Transverse colon (tissue), 4 donors: Measurements from ENCODE around the gene KCP. TPM values are rescaled to one million over a fixed set of nuclear protein-coding genes. Genes with fewer than 3 reads are reported as not detected.
"Not testable (repeated sequence)": the region's sequence is repeated elsewhere in the genome, so short reads cannot be mapped to it uniquely, and the experiment has no call there.

Source experiments
- DNase-seq: peaks from one replicate; pipeline ENCODE4 v3.0.0-alpha.2; 2019
- H3K27ac ChIP-seq, 4 donors: fragments of 200-600 bp; sonication (generic); 2 replicates each; pipeline ENCODE4 v1.5.1; 2016 to 2018; ENCODE audit warnings: inconsistent platforms in 4 of 4
- H3K27me3 ChIP-seq: fragments of 200-600 bp; sonication (generic); 2 replicates; pipeline ENCODE4 v1.5.1; 2017; ENCODE audit warnings: inconsistent platforms
- H3K36me3 ChIP-seq, 4 donors: fragments of 200-600 bp; sonication (generic); 2 replicates each; pipeline ENCODE4 v1.5.1; 2017 to 2019; ENCODE audit warnings: inconsistent platforms in 4 of 4
- H3K4me1 ChIP-seq, 4 donors: fragments of 200-600 bp; sonication (generic); 2 replicates each; pipeline ENCODE4 v1.5.1; 2017 to 2020; ENCODE audit warnings: inconsistent platforms in 4 of 4
- H3K4me3 ChIP-seq, 4 donors: fragments of 200-600 bp; sonication (generic); 1 replicate in 1 of 4; 2 replicates in 3 of 4; pipeline versions ENCODE4 v1.5.1 to v1.6.1; 2017 to 2019; ENCODE audit warnings: inconsistent platforms in 4 of 4
- H3K9me3 ChIP-seq, 2 donors: fragments of 200-600 bp; sonication (generic); 2 replicates each; pipeline ENCODE4 v1.5.1; 2017 to 2019; ENCODE audit warnings: inconsistent platforms in 2 of 2
- CTCF ChIP-seq, 5 experiments: fragments of 200-600 bp in 3 of 5; fragments of 450-650 bp in 2 of 5; sonication (generic) in 3 of 5; IDR thresholded peaks; 1 replicate in 2 of 5; 2 replicates in 3 of 5; pipeline ENCODE4 v1.5.1; 2016 to 2017; ENCODE audit warnings: antibody characterized with exemption in 5 of 5, inconsistent platforms in 3 of 5, mild to moderate bottlenecking in 2 of 5, moderate library complexity in 1 of 5
- EP300 ChIP-seq: sonication (generic); formaldehyde crosslinking; IDR thresholded peaks from one replicate; pipeline ENCODE4 v1.6.1; 2017; ENCODE audit warnings: antibody characterized with exemption, low read depth
- POLR2A ChIP-seq: fragments of 450-650 bp; IDR thresholded peaks from one replicate; pipeline ENCODE4 v1.6.1; 2016; ENCODE audit warnings: antibody characterized with exemption, mild to moderate bottlenecking, moderate library complexity
- POLR2AphosphoS5 ChIP-seq, 3 donors: sonication (generic); formaldehyde crosslinking; IDR thresholded peaks; one replicate each; pipeline ENCODE4 v1.6.1; 2016; ENCODE audit warnings: antibody characterized with exemption in 3 of 3
- WGBS, 2 donors: methylation state at CpG; one replicate each; pipeline ENCODE4 v1.1.5; 2018; ENCODE audit warnings: low coverage in 1 of 2; 5-methylcytosine and 5-hydroxymethylcytosine counted together
- in situ Hi-C, 4 donors: fragments of 200-750 bp; cut with MboI; loops; one replicate each; pipeline versions ENCODE4 v1.15.0 to v1.15.1; 2017; ENCODE audit warnings: low sequenced_read_pairs in 3 of 4, low pct_ligation_motif_present in 1 of 4, low pct_unique_long_range_greater_than_20kb in 1 of 4
- intact Hi-C: fragments of 100-400 bp; cut with DNase I; formaldehyde crosslinking; loops from one replicate; pipeline ENCODE4 v1.15.1; 2023; ENCODE audit warnings: low total_unique reads
- total RNA-seq, 4 donors: library from RNA; depleted of rRNA; stranded (reverse); fragments of >200 nt; gene quantifications; one replicate each; pipeline ENCODE4 v1.1.0, GENCODE V29; 2016

The KCP gene
- total RNA-seq, 4 donors from 2014 or later: 0.32 to 0.75 (median 0.68) TPM; not detected in 1

- TF ChIP-seq EP300 (no peak), POLR2A (no peak), POLR2AphosphoS5 (IDR thresholded peaks at IDR 0.05) (no peak)
- in situ Hi-C loops: no loop called here
- H3K27me3 ChIP-seq: peaks cover 49% of the 10 kb centered on the region
- no peak for DNase-seq
- H3K36me3 ChIP-seq: no peaks in the 10 kb centered on the region
- H3K4me1 ChIP-seq: peaks cover 0 to 24% (median 18%) of the 10 kb centered on the region in 4 donors
- 62% methylated on average over 65 of the region's 69 CpGs; no CpG with 5 or more reads in 1 of the 2 donors for WGBS, 2 donors
- no peaks in the 10 kb centered on the region for H3K9me3 ChIP-seq
- intact Hi-C loops: no loop called here
- H3K4me3 ChIP-seq: peak overlapping the region in 2 of 4 donors; percentile 4 to 34
- no peak overlapping the region for H3K27ac ChIP-seq
Measured at GRCh38 chr7:128915841-128916642, 5.5 kb upstream of the KCP start.

- in situ Hi-C loops (no loop called here), intact Hi-C loops (no loop called here)
- H3K9me3 ChIP-seq: no peaks in the 10 kb centered on the region
- H3K36me3 ChIP-seq: no peaks in the 10 kb centered on the region
- no peak overlapping the region for H3K27ac ChIP-seq
- 4 to 19% methylated on average over 8 to 29 of the region's 34 CpGs for WGBS, 2 donors
- H3K4me3 ChIP-seq: peak overlapping the region in 2 of 4 donors; percentile 4 to 34
- no peak for DNase-seq
- peaks cover 1 to 26% (median 21%) of the 10 kb centered on the region in 4 donors for H3K4me1 ChIP-seq
- TF ChIP-seq POLR2A: no peak
- no peak for TF ChIP-seq POLR2AphosphoS5 (IDR thresholded peaks at IDR 0.05)
- no peak for TF ChIP-seq EP300
- TF ChIP-seq CTCF (IDR thresholded peaks at IDR 0.05): no peak
- peaks cover 52% of the 10 kb centered on the region for H3K27me3 ChIP-seq
Measured at GRCh38 chr7:128915271-128915819, 4.8 kb upstream of the KCP start.

GRCh38 chr7:128914566-128915151, 4.2 kb upstream of the KCP start:
- Histone ChIP-seq H3K27ac (no peak overlapping the region), H3K4me1 (peaks cover 7 to 32% (median 28%) of the 10 kb centered on the region in 4 donors), H3K36me3 (no peaks in the 10 kb centered on the region), H3K9me3 (no peaks in the 10 kb centered on the region), H3K27me3 (peaks cover 56% of the 10 kb centered on the region), H3K4me3 (peak overlapping the region in 1 of 4 donors; percentile 34)
- intact Hi-C loops: no loop called here
- in situ Hi-C loops: no loop called here
- WGBS, 2 donors: 49% methylated on average over 9 of the region's 11 CpGs; no CpG with 5 or more reads in 1 of the 2 donors
- TF ChIP-seq POLR2A (no peak), EP300 (no peak), POLR2AphosphoS5 (IDR thresholded peaks at IDR 0.05) (no peak), CTCF (IDR thresholded peaks at IDR 0.05) (no peak)
- DNase-seq: no peak

- Histone ChIP-seq H3K9me3 (no peaks in the 10 kb centered on the region), H3K27me3 (peaks cover 62% of the 10 kb centered on the region), H3K4me3 (no peak overlapping the region), H3K27ac (no peak overlapping the region), H3K4me1 (peaks cover 7 to 37% (median 29%) of the 10 kb centered on the region in 4 donors), H3K36me3 (no peaks in the 10 kb centered on the region)
- no peak for DNase-seq
- intact Hi-C loops: no loop called here
- in situ Hi-C loops: no loop called here
- WGBS, 2 donors: 72% methylated on average over 7 of the region's 10 CpGs; no CpG with 5 or more reads in 1 of the 2 donors
- TF ChIP-seq EP300: no peak
Measured at GRCh38 chr7:128913870-128914565, 3.5 kb upstream of the KCP start.

- H3K36me3 ChIP-seq, intact Hi-C loops, in situ Hi-C loops, H3K27ac ChIP-seq, DNase-seq, H3K4me3 ChIP-seq, H3K9me3 ChIP-seq: not testable (repeated sequence)
- H3K4me1 ChIP-seq: peaks cover 7 to 37% (median 29%) of the 10 kb centered on the region in 4 donors
- peaks cover 65% of the 10 kb centered on the region for H3K27me3 ChIP-seq
- 100% methylated on average over 1 of the region's 20 CpGs; no CpG with 5 or more reads in 1 of the 2 donors for WGBS, 2 donors
Measured at GRCh38 chr7:128912709-128913495, 2.4 kb upstream of the KCP start.
